NB4 (cell line): ENCODE data around the gene EFCAB6.

Source experiments
- POLR2A ChIP-seq: IDR thresholded peaks from 2 replicates; pipeline ENCODE4 v1.6.1; 2011; ENCODE audit warnings: mild to moderate bottlenecking; ENCODE audit not compliant: insufficient read length; ENCODE audit errors: extremely low read depth
- TF ChIP-seq, protein P1 (sequence below): IDR thresholded peaks from one replicate; pipeline ENCODE4 v1.5.1; 2012; ENCODE audit warnings: low read depth, low read length

DNA sequence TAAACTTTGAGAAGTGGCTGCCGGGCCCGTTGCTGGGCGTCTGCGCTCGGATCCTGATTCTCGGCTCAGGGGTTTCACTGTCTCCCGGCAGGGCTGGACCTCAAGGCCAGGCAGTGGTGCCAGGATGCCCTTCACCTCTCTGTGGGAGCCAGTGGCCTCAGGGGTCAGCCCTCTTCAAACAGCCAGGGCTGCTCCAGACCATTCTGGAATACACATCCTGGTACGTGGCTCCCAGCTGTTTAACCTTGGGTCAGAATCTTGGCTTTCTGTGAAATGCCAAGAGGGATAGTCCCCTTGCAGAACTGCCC, 329.8 kb downstream of the EFCAB6 start:
- TF ChIP-seq, protein P1, sequence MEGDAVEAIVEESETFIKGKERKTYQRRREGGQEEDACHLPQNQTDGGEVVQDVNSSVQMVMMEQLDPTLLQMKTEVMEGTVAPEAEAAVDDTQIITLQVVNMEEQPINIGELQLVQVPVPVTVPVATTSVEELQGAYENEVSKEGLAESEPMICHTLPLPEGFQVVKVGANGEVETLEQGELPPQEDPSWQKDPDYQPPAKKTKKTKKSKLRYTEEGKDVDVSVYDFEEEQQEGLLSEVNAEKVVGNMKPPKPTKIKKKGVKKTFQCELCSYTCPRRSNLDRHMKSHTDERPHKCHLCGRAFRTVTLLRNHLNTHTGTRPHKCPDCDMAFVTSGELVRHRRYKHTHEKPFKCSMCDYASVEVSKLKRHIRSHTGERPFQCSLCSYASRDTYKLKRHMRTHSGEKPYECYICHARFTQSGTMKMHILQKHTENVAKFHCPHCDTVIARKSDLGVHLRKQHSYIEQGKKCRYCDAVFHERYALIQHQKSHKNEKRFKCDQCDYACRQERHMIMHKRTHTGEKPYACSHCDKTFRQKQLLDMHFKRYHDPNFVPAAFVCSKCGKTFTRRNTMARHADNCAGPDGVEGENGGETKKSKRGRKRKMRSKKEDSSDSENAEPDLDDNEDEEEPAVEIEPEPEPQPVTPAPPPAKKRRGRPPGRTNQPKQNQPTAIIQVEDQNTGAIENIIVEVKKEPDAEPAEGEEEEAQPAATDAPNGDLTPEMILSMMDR, result no peak
- TF ChIP-seq POLR2A, result no peak
